ENCODE measurements around the gene STXBP5L.
"Not testable (repeated sequence)": the region's sequence is repeated elsewhere in the genome, so short reads cannot be mapped to it uniquely, and the experiment has no call there.

GRCh38 chr3:121395967-121396366 lies 488.0 kb downstream of the STXBP5L start:
- TF ChIP-seq ZNF70 (CRISPR knock-in tag; IDR thresholded peaks at IDR 0.05); ZNF8 (CRISPR knock-in tag; IDR thresholded peaks at IDR 0.05); SNAI2 (CRISPR knock-in tag; IDR thresholded peaks at IDR 0.05); PATZ1 (CRISPR knock-in tag; IDR thresholded peaks at IDR 0.05; ENCODE audit: borderline replicate concordance): not testable (repeated sequence)

All from SK-N-SH treated with all-trans-retinoic acid at 6 μM for 48 hours (cell line).